Endothelial cell of umbilical vein (primary cell): Measurements from ENCODE around the gene FHIT. TPM values are rescaled to one million over a fixed set of nuclear protein-coding genes. Genes with fewer than 3 reads are reported as not detected.

ENCODE experiments used
- BruUV-seq: library from RNA; stranded (reverse); fragments of 400-500 nt; replicated peaks from 2 replicates; lab custom pipeline; 2021; lab: Mats Ljungman, UMichigan
- CTCF ChIA-PET: fragments of 300-600, 350-600 bp; sonication (Branson Sonifier 250); formaldehyde crosslinking; loops from one replicate; lab custom pipeline; 2021; ENCODE audit warnings: antibody characterized with exemption, inconsistent platforms; lab: Charles Lee
- POLR2A ChIA-PET: fragments of 300-600, 350-600 bp; sonication (Branson Sonifier 250); formaldehyde crosslinking; loops from one replicate; lab custom pipeline; 2021; ENCODE audit warnings: antibody characterized with exemption, inconsistent platforms; lab: Charles Lee
- DNase-seq: peaks from one replicate; pipeline ENCODE4 v3.0.0-alpha.2; 2011; ENCODE audit warnings: low read depth, low spot score
- FAIRE-seq: peaks from 2 replicates; lab custom pipeline; 2011; peaks lifted over from hg19 to GRCh38; lab: Jason Lieb, UNC
- H2AFZ ChIP-seq: 2 replicates; pipeline ENCODE4 v1.6.0; 2012; ENCODE audit warnings: low read depth, low read length, control low read depth, inconsistent platforms
- H3K27ac ChIP-seq: 2 replicates; pipeline ENCODE4 v1.5.1; 2011; ENCODE audit warnings: low read depth, mild to moderate bottlenecking, control low read depth, low read length, moderate library complexity; ENCODE audit not compliant: insufficient read depth
- H3K27me3 ChIP-seq, 2 experiments: 2 replicates each; pipeline versions ENCODE4 v1.6.0 to v1.6.1; 2011; ENCODE audit warnings: low read length in 2 of 2, mixed read lengths in 1 of 2; ENCODE audit not compliant: control insufficient read depth in 2 of 2, insufficient read depth in 2 of 2
- H3K36me3 ChIP-seq, 2 experiments: 2 replicates in 1 of 2; 3 replicates in 1 of 2; pipeline ENCODE4 v1.5.1; 2011; ENCODE audit warnings: low read length in 2 of 2, mild to moderate bottlenecking in 1 of 2, moderate library complexity in 1 of 2; ENCODE audit not compliant: control insufficient read depth in 2 of 2, insufficient read depth in 2 of 2; ENCODE audit errors: extremely low read depth in 1 of 2
- H3K4me1 ChIP-seq: 3 replicates; pipeline ENCODE4 v1.5.1; 2011; ENCODE audit warnings: mild to moderate bottlenecking, low read length; ENCODE audit not compliant: control insufficient read depth, insufficient read depth; ENCODE audit errors: extremely low read depth
- H3K4me2 ChIP-seq: 2 replicates; pipeline ENCODE4 v1.6.1; 2011; ENCODE audit warnings: low read length, control low read depth, mixed read lengths; ENCODE audit not compliant: insufficient read depth
- H3K4me3 ChIP-seq, 3 experiments: fragments of 200-600 bp in 1 of 3; sonication (generic), shearing (Covaris generic) in 1 of 3; replicated peaks in 1 of 3; 2 replicates each; pipeline ENCODE4 v1.5.1; 2011 to 2016; ENCODE audit warnings: control low read depth in 3 of 3, low read length in 3 of 3, mild to moderate bottlenecking in 2 of 3, inconsistent platforms in 1 of 3, low read depth in 1 of 3, moderate library complexity in 1 of 3; ENCODE audit not compliant: insufficient read depth in 1 of 3
- H3K79me2 ChIP-seq: 2 replicates; pipeline ENCODE4 v1.6.0; 2012; ENCODE audit warnings: low read length, inconsistent platforms; ENCODE audit not compliant: control insufficient read depth, insufficient read depth
- H3K9ac ChIP-seq: replicated peaks from 2 replicates; pipeline ENCODE3; 2011; ENCODE audit warnings: low read length, control low read depth; ENCODE audit not compliant: insufficient read depth; ENCODE audit errors: extremely low read depth
- H3K9me1 ChIP-seq: replicated peaks from 3 replicates; pipeline ENCODE4 v1.6.0; 2011; ENCODE audit warnings: mild to moderate bottlenecking, low read length; ENCODE audit not compliant: control insufficient read depth, insufficient read depth; ENCODE audit errors: extremely low read depth
- H3K9me3 ChIP-seq: replicated peaks from 2 replicates; pipeline ENCODE4 v1.5.1; 2012; ENCODE audit warnings: low read length, inconsistent platforms; ENCODE audit not compliant: control insufficient read depth, insufficient read depth
- H4K20me1 ChIP-seq: replicated peaks from 2 replicates; pipeline ENCODE3; 2011; ENCODE audit warnings: mild to moderate bottlenecking, low read length; ENCODE audit not compliant: control insufficient read depth, insufficient read depth; ENCODE audit errors: extremely low read depth
- EZH2 ChIP-seq: IDR thresholded peaks from 2 replicates; pipeline ENCODE4 v1.6.1; 2012; ENCODE audit warnings: borderline replicate concordance, low read depth, mild to moderate bottlenecking, moderate library complexity, low read length, inconsistent platforms; ENCODE audit not compliant: severe bottlenecking
- GATA2 ChIP-seq: IDR thresholded peaks from 2 replicates; pipeline ENCODE4 v1.7.0; 2011; ENCODE audit warnings: low read depth, mild to moderate bottlenecking, moderate library complexity, mixed read lengths, low read length; ENCODE audit not compliant: insufficient read length, insufficient read depth
- JUN ChIP-seq: IDR thresholded peaks from 2 replicates; pipeline ENCODE4 v1.6.1; 2011; ENCODE audit warnings: borderline replicate concordance, low read depth; ENCODE audit not compliant: insufficient read length, insufficient read depth
- MYC ChIP-seq: IDR thresholded peaks from one replicate; pipeline ENCODE4 v1.6.1; 2011; ENCODE audit warnings: mild to moderate bottlenecking, low read depth, low read length
- POLR2A ChIP-seq: IDR thresholded peaks from 2 replicates; pipeline ENCODE4 v1.6.1; 2012; ENCODE audit warnings: low read depth, mild to moderate bottlenecking, control low read depth, low read length
- POLR2AphosphoS5 ChIP-seq: IDR thresholded peaks from 2 replicates; pipeline ENCODE4 v1.6.1; 2012; ENCODE audit warnings: low read depth, mild to moderate bottlenecking, control low read depth, low read length, moderate library complexity; ENCODE audit not compliant: insufficient read depth
- dilution Hi-C: fragments of 300-500 bp; cut with MboI; formaldehyde crosslinking; loops from one replicate; pipeline ENCODE4 v1.15.0; 2019; ENCODE audit warnings: low sequenced_read_pairs; ENCODE audit not compliant: extremely low pct_ligation_motif_present
- intact Hi-C: fragments of 100-400 bp; cut with micrococcal nuclease; formaldehyde crosslinking; loops from one replicate; pipeline ENCODE4 v1.10.0; 2022
- polyA plus RNA-seq, 4 experiments: library from polyadenylated mRNA; depleted of rRNA in 3 of 4; stranded (reverse) in 3 of 4; unstranded in 1 of 4; fragments of >200 nt; gene quantifications; 2 replicates each; pipeline versions ENCODE4 v1.2.1 to v1.2.3, GENCODE V29; 2011 to 2012; ENCODE audit warnings: missing spikeins in 1 of 4
- total RNA-seq: library from RNA; stranded (reverse); gene quantifications from 2 replicates; pipeline ENCODE4 v1.2.3, GENCODE V29; 2021
- TF ChIP-seq, protein P1 (sequence below): IDR thresholded peaks from 2 replicates; pipeline ENCODE4 v1.6.1; 2011; ENCODE audit not compliant: insufficient read depth, insufficient read length

The FHIT gene
- total and polyA plus RNA-seq, 2 donors (not counting 3 experiments of a cell fraction or from before 2014, with no cell fraction given): 0.47 to 2.2 TPM

DNA sequence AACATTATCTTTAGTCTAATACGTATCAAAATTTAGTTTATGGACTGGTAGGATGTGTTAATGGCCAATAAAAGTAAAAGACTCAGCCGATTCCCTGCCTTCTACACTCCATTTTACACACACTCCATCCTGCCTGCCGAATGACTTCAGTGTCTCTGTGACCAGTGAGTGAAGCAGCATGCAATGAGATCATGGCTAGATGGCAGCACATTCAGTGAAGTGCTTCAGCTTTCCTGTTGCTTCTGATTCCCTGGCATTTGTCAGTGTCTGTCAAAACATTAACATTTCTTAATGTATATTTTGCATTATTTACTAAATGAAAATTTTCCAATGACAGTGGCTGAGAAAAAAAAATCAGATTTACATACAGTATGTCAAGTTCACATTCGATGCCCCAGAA is 412.0 kb downstream of the FHIT start:
- DNase-seq: no peak
- no peaks in the 10 kb centered on the region for H3K27me3 ChIP-seq
- H3K27ac ChIP-seq: no peak overlapping the region
- no peaks in the 10 kb centered on the region for H3K9me3 ChIP-seq
- ChIA-PET CTCF (no interaction called here), POLR2A (no interaction called here)
- H3K9me1 ChIP-seq: no peaks in the 10 kb centered on the region
- H2AFZ ChIP-seq: no peak overlapping the region
- H3K79me2 ChIP-seq: no peaks in the 10 kb centered on the region
- dilution Hi-C loops: no loop called here
- no peak overlapping the region for H3K4me3 ChIP-seq
- intact Hi-C loops: no loop called here
- BruUV-seq: no TSS peak
- no peak overlapping the region for H3K9ac ChIP-seq
- no peaks in the 10 kb centered on the region for H3K4me1 ChIP-seq
- FAIRE-seq: no peak
- H3K36me3 ChIP-seq: no peaks in the 10 kb centered on the region
- no peak for TF ChIP-seq EZH2
- TF ChIP-seq, protein P1, sequence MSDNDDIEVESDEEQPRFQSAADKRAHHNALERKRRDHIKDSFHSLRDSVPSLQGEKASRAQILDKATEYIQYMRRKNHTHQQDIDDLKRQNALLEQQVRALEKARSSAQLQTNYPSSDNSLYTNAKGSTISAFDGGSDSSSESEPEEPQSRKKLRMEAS: no peak
- no peak for TF ChIP-seq POLR2A
- TF ChIP-seq MYC: no peak
- no peaks in the 10 kb centered on the region for H4K20me1 ChIP-seq
- no peak overlapping the region for H3K4me2 ChIP-seq

DNA sequence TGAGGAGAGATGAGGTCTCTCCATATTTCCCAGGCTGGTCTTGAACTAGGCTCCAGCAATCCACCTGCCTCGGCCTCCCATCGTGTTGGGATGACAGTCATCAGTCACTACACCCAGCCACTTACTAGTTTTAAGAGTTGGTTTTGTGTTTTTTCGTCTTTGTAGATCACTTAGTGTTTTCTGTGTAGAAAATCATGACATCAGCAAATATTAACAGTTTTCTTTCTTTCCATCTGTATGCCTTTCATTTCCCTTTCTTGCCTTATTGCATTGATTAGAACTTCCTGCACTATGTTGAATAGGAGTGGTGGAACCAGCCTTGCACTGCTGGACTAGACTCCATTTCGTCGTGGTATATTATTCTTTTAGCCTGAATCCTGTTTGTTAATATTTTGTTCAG is 415.5 kb downstream of the FHIT start:
- Histone ChIP-seq H3K36me3 (no peaks in the 10 kb centered on the region), H2AFZ (no peak overlapping the region), H3K79me2 (no peaks in the 10 kb centered on the region), H3K27ac (no peak overlapping the region), H3K4me2 (no peak overlapping the region), H3K27me3 (no peaks in the 10 kb centered on the region), H3K4me3 (no peak overlapping the region), H3K9me1 (no peaks in the 10 kb centered on the region), H4K20me1 (no peaks in the 10 kb centered on the region), H3K4me1 (no peaks in the 10 kb centered on the region), H3K9ac (no peak overlapping the region), H3K9me3 (no peaks in the 10 kb centered on the region)
- no TSS peak for BruUV-seq
- CTCF ChIA-PET: no interaction called here
- dilution Hi-C loops: no loop called here
- no peak for TF ChIP-seq GATA2
- no peak for TF ChIP-seq POLR2A
- TF ChIP-seq, protein P1: no peak
- TF ChIP-seq JUN: no peak
- TF ChIP-seq POLR2AphosphoS5: no peak
- POLR2A ChIA-PET: no interaction called here
- FAIRE-seq: no peak
- DNase-seq: no peak
- intact Hi-C loops: no loop called here
